A549 (cell line): Measurements from ENCODE around the gene PRR23E. TPM values are rescaled to one million over a fixed set of nuclear protein-coding genes. Genes with fewer than 3 reads are reported as not detected.

Experiments
- ATAC-seq, 2 experiments: fragments of 200-7000 bp in 1 of 2; fragments of >200 bp in 1 of 2; cut with Nextera tagmentation in 1 of 2; cut with Tn5 transposase in 1 of 2; 3 replicates each; pipeline versions ENCODE4 v1.8.0 to v1.9.1; 2018 to 2020; ENCODE audit warnings: mild to moderate bottlenecking in 1 of 2, moderate library complexity in 1 of 2
- CTCF ChIA-PET: fragments of 300-600 bp; sonication (Branson Sonifier 250); formaldehyde crosslinking; extraction: SDS; loops from one replicate; lab custom pipeline; 2021; ENCODE audit warnings: antibody characterized with exemption, inconsistent platforms; lab: Yijun Ruan, JAX
- POLR2A ChIA-PET: fragments of 350-600 bp; formaldehyde crosslinking; extraction: SDS; loops from one replicate; lab custom pipeline; 2021; ENCODE audit warnings: antibody characterized with exemption, inconsistent platforms; lab: Yijun Ruan, JAX
- DNase-seq, 2 experiments: peaks; one replicate each; pipeline versions ENCODE4 v3.0.0 to v3.0.0-alpha.2; 2011 to 2016; ENCODE audit warnings: low read depth in 1 of 2, low spot score in 1 of 2
- FAIRE-seq: peaks from 2 replicates; lab custom pipeline; 2011; peaks lifted over from hg19 to GRCh38; lab: Jason Lieb, UNC
- H3K27ac ChIP-seq, 2 experiments: fragments of >200 bp; sonication (Bioruptor Twin); formaldehyde crosslinking; 3 replicates each; pipeline ENCODE4 v1.5.1; 2016 to 2017
- H3K4me1 ChIP-seq: fragments of >200 bp; sonication (Bioruptor Twin); formaldehyde crosslinking; 3 replicates; pipeline ENCODE4 v1.6.1; 2016
- H3K4me2 ChIP-seq: fragments of >200 bp; sonication (Bioruptor Twin); formaldehyde crosslinking; 3 replicates; pipeline ENCODE4 v1.6.1; 2016
- H3K4me3 ChIP-seq: fragments of >200 bp; sonication (Bioruptor Twin); formaldehyde crosslinking; 3 replicates; pipeline ENCODE4 v1.5.1; 2016
- H3K9me3 ChIP-seq: fragments of >200 bp; sonication (Bioruptor Twin); formaldehyde crosslinking; 3 replicates; pipeline ENCODE4 v1.6.1; 2016
- CBX2 ChIP-seq: fragments of 200-600 bp; sonication (generic); IDR thresholded peaks from 2 replicates; pipeline ENCODE4 v1.6.1; 2016; ENCODE audit warnings: low read depth, mild to moderate bottlenecking, borderline replicate concordance
- CBX8 ChIP-seq: fragments of 200-600 bp; sonication (generic); IDR thresholded peaks from 2 replicates; pipeline ENCODE4 v1.6.1; 2016
- CEBPB ChIP-seq, 2 experiments: fragments of >200 bp in 1 of 2; sonication (Bioruptor Twin) in 1 of 2; formaldehyde crosslinking in 1 of 2; IDR thresholded peaks; 2 replicates each; pipeline ENCODE4 v1.6.1; 2012 to 2016
- CHD4 ChIP-seq: fragments of 200-600 bp; sonication (generic); IDR thresholded peaks from 2 replicates; pipeline ENCODE4 v1.6.1; 2016; ENCODE audit warnings: antibody characterized with exemption, mild to moderate bottlenecking, borderline replicate concordance
- EHF ChIP-seq: fragments of 250-450 bp; sonication (Bioruptor Pico); IDR thresholded peaks from 2 replicates; pipeline ENCODE4 v1.5.0; 2020; ENCODE audit warnings: mild to moderate bottlenecking
- FOSB ChIP-seq: fragments of 250-450 bp; sonication (Bioruptor Pico); IDR thresholded peaks from 2 replicates; pipeline ENCODE4 v1.5.0; 2020; ENCODE audit warnings: mild to moderate bottlenecking, moderate library complexity
- FOXS1 ChIP-seq: fragments of 250-450 bp; sonication (Bioruptor Pico); IDR thresholded peaks from 2 replicates; pipeline ENCODE4 v1.5.0; 2020; ENCODE audit warnings: mild to moderate bottlenecking, moderate library complexity
- HOXA7 ChIP-seq: fragments of 250-450 bp; sonication (Bioruptor Pico); IDR thresholded peaks from 2 replicates; pipeline ENCODE4 v1.5.0; 2020; ENCODE audit warnings: mild to moderate bottlenecking, moderate library complexity
- HOXB5 ChIP-seq: fragments of 250-450 bp; sonication (Bioruptor Pico); IDR thresholded peaks from 2 replicates; pipeline ENCODE4 v1.5.0; 2020; ENCODE audit warnings: mild to moderate bottlenecking, moderate library complexity
- JUN ChIP-seq, 2 experiments: fragments of >200 bp; sonication (Bioruptor Twin); formaldehyde crosslinking; IDR thresholded peaks; 2 replicates in 1 of 2; 3 replicates in 1 of 2; pipeline ENCODE4 v1.6.1; 2016 to 2017
- KDM1A ChIP-seq: fragments of 200-600 bp; sonication (generic); IDR thresholded peaks from 2 replicates; pipeline ENCODE4 v1.6.1; 2016; ENCODE audit warnings: low read depth, mild to moderate bottlenecking
- KDM5A ChIP-seq: fragments of 200-600 bp; sonication (generic); IDR thresholded peaks from 2 replicates; pipeline ENCODE4 v1.6.1; 2016; ENCODE audit warnings: antibody characterized with exemption, mild to moderate bottlenecking
- MAFK ChIP-seq: fragments of 450-650 bp; IDR thresholded peaks from 2 replicates; pipeline ENCODE4 v1.6.1; 2014; ENCODE audit not compliant: partially characterized antibody
- MYC ChIP-seq: IDR thresholded peaks from 2 replicates; pipeline ENCODE4 v1.6.1; 2012; ENCODE audit warnings: mild to moderate bottlenecking, inconsistent platforms, low read length, improper control_type of control experiment, borderline replicate concordance
- PHF8 ChIP-seq: fragments of 200-600 bp; sonication (generic); IDR thresholded peaks from 2 replicates; pipeline ENCODE4 v1.6.1; 2016; ENCODE audit warnings: low read depth, mild to moderate bottlenecking, antibody characterized with exemption, moderate library complexity, borderline replicate concordance
- POLR2A ChIP-seq: IDR thresholded peaks from 2 replicates; pipeline ENCODE4 v1.6.1; 2012; ENCODE audit warnings: mild to moderate bottlenecking, low read length
- RARB ChIP-seq: fragments of 250-450 bp; sonication (Bioruptor Pico); IDR thresholded peaks from 2 replicates; pipeline ENCODE4 v1.8.0; 2021; ENCODE audit warnings: mild to moderate bottlenecking, moderate library complexity
- RCOR1 ChIP-seq: fragments of 150-350 bp; IDR thresholded peaks from 2 replicates; pipeline ENCODE4 v1.6.1; 2014; ENCODE audit warnings: antibody characterized with exemption, low read length, low read depth
- RFX5 ChIP-seq: fragments of 450-650 bp; IDR thresholded peaks from 2 replicates; pipeline ENCODE4 v1.7.1; 2014; ENCODE audit warnings: antibody characterized with exemption, mild to moderate bottlenecking, moderate library complexity
- RNF2 ChIP-seq: fragments of 200-600 bp; sonication (generic); IDR thresholded peaks from 2 replicates; pipeline ENCODE4 v1.6.1; 2016; ENCODE audit warnings: low read depth, mild to moderate bottlenecking, antibody characterized with exemption, moderate library complexity, borderline replicate concordance
- SREBF2 ChIP-seq: fragments of 450-650 bp; IDR thresholded peaks from 2 replicates; pipeline ENCODE4 v1.6.1; 2014; ENCODE audit warnings: mild to moderate bottlenecking, moderate library complexity
- ZC3H11A ChIP-seq: fragments of 450-650 bp; IDR thresholded peaks from 2 replicates; pipeline ENCODE4 v1.6.1; 2014; ENCODE audit warnings: antibody characterized with exemption, mild to moderate bottlenecking
- ZFP36 ChIP-seq: fragments of 450-650 bp; IDR thresholded peaks from 2 replicates; pipeline ENCODE4 v1.6.1; 2014; ENCODE audit warnings: borderline replicate concordance; ENCODE audit not compliant: partially characterized antibody
- WGBS: methylation state at CpG from one replicate; pipeline ENCODE4 v1.1.6; 2017; ENCODE audit errors: missing lambda C conversion rate; 5-methylcytosine and 5-hydroxymethylcytosine counted together
- polyA plus RNA-seq, 4 experiments: library from polyadenylated mRNA; depleted of rRNA in 3 of 4; stranded (reverse); fragments of >200 nt; fragmentation: RNase III in 1 of 4; extraction: RNeasy Plus Mini Kit Qiagen cat#74134 plus additional on column Dnase treatment in 1 of 4; gene quantifications; 2 replicates in 3 of 4; 3 replicates in 1 of 4; pipeline ENCODE4 v1.2.3, GENCODE V29; 2011 to 2017
- TF ChIP-seq, protein P1 (sequence below): fragments of 250-450 bp; sonication (Bioruptor Pico); IDR thresholded peaks from 2 replicates; pipeline ENCODE4 v1.5.0; 2021; ENCODE audit warnings: mild to moderate bottlenecking, moderate library complexity, borderline replicate concordance
- TF ChIP-seq, protein P2 (sequence below): fragments of >200 bp; sonication (Bioruptor Twin); formaldehyde crosslinking; IDR thresholded peaks from 2 replicates; pipeline ENCODE4 v1.6.1; 2016
- TF ChIP-seq, protein P3 (sequence below): fragments of 250-450 bp; sonication (Bioruptor Pico); IDR thresholded peaks from 2 replicates; pipeline ENCODE4 v1.5.0; 2020; ENCODE audit warnings: low read depth, mild to moderate bottlenecking, moderate library complexity
- TF ChIP-seq, protein P4 (sequence below): fragments of 150-350 bp; IDR thresholded peaks from 2 replicates; pipeline ENCODE4 v1.6.1; 2014; ENCODE audit warnings: low read depth, mild to moderate bottlenecking, low read length
- TF ChIP-seq, protein P5 (sequence below): IDR thresholded peaks from 2 replicates; pipeline ENCODE4 v1.6.1; 2012
- TF ChIP-seq, protein P6 (sequence below): fragments of >200 bp; sonication (Bioruptor Twin); formaldehyde crosslinking; IDR thresholded peaks from 3 replicates; pipeline ENCODE4 v1.5.1; 2016

The PRR23E gene
- polyA plus RNA-seq, 2 of the 4 experiments (the other 2 are of a cell fraction), result not detected

DNA sequence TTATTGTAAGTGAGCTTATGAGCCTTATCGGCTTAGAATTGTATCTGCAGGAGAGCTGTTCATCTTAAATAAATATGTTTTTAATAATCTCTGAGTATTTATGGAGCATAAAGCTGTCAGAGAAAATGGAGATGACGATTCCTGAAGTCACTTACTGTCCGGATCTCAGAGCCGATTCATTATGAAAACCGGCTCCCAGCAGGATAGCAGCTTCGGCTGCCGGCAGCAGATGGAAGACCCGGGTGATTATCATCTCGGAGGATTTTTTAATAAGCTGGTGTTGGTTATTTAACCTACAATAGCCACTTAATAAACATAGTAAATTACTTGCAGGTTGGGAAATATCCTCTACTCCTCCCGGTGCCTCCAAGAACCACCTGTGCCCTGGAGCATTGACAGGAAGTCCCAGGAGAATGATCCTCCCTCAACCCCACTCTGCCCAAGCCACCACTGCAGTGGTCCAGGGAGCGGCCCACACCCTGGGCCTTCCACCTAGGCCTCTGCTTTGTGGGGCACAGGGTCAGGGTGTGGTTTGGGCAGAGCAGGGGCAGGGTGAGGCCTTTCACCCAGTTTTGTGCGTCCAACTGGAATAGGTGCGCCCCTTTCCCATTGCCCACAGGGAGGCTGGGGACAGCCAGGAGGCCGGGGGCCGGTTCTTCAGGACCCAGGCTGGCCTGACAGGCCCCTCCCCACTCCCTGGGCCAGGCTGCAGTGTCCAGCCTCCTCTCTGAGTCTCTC lies 42.2 kb upstream of the PRR23E start:
- ATAC-seq, result no peak
- Histone ChIP-seq H3K4me3 (no peak overlapping the region), H3K4me2 (no peak overlapping the region), H3K27ac (no peak overlapping the region), H3K9me3 (no peaks in the 10 kb centered on the region), H3K4me1 (no peaks in the 10 kb centered on the region)
- POLR2A ChIA-PET, result no interaction called here
- CTCF ChIA-PET, result no interaction called here
- no peak for FAIRE-seq
- WGBS, result 60% methylated on average over 12 of the region's 15 CpGs
- DNase-seq, result no peak
- TF ChIP-seq JUN (IDR thresholded peaks at IDR 0.05) (no peak), MAFK (no peak), KDM5A (no peak), CBX8 (no peak), CBX2 (no peak), RARB (no peak), CHD4 (no peak), ZC3H11A (no peak), HOXB5 (CRISPR knock-in tag) (no peak), PHF8 (no peak), SREBF2 (no peak), HOXA7 (CRISPR knock-in tag) (no peak), MYC (no peak), RFX5 (no peak), POLR2A (no peak), KDM1A (no peak), FOSB (CRISPR knock-in tag) (no peak)
- TF ChIP-seq, protein P1, sequence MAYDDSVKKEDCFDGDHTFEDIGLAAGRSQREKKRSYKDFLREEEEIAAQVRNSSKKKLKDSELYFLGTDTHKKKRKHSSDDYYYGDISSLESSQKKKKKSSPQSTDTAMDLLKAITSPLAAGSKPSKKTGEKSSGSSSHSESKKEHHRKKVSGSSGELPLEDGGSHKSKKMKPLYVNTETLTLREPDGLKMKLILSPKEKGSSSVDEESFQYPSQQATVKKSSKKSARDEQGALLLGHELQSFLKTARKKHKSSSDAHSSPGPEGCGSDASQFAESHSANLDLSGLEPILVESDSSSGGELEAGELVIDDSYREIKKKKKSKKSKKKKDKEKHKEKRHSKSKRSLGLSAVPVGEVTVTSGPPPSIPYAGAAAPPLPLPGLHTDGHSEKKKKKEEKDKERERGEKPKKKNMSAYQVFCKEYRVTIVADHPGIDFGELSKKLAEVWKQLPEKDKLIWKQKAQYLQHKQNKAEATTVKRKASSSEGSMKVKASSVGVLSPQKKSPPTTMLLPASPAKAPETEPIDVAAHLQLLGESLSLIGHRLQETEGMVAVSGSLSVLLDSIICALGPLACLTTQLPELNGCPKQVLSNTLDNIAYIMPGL (CRISPR knock-in tag), result no peak
- TF ChIP-seq, protein P2, sequence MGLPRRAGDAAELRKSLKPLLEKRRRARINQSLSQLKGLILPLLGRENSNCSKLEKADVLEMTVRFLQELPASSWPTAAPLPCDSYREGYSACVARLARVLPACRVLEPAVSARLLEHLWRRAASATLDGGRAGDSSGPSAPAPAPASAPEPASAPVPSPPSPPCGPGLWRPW, result no peak
- TF ChIP-seq, protein P3, sequence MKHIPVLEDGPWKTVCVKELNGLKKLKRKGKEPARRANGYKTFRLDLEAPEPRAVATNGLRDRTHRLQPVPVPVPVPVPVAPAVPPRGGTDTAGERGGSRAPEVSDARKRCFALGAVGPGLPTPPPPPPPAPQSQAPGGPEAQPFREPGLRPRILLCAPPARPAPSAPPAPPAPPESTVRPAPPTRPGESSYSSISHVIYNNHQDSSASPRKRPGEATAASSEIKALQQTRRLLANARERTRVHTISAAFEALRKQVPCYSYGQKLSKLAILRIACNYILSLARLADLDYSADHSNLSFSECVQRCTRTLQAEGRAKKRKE (CRISPR knock-in tag), result no peak

DNA sequence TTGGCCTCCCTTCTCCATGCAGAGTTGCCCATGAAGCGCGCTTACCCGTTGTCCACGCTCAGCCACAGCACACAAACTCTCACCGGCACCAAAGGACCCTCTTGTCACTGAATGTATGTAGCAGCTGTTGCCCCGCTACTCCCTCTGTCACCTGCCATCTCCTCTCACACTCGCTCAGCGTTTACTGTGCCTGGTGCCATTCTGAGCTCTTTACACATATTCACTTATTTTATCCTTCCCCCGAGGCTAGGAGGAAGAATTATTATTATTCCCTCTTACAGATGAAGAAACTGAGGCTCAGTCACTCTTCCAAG lies 41.7 kb upstream of the PRR23E start:
- TF ChIP-seq ZFP36, result no peak
- TF ChIP-seq, protein P4, sequence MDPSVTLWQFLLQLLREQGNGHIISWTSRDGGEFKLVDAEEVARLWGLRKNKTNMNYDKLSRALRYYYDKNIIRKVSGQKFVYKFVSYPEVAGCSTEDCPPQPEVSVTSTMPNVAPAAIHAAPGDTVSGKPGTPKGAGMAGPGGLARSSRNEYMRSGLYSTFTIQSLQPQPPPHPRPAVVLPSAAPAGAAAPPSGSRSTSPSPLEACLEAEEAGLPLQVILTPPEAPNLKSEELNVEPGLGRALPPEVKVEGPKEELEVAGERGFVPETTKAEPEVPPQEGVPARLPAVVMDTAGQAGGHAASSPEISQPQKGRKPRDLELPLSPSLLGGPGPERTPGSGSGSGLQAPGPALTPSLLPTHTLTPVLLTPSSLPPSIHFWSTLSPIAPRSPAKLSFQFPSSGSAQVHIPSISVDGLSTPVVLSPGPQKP, result no peak
- no peak for TF ChIP-seq CEBPB (IDR thresholded peaks at IDR 0.05)
- no peak for TF ChIP-seq SREBF2
- TF ChIP-seq, protein P5, sequence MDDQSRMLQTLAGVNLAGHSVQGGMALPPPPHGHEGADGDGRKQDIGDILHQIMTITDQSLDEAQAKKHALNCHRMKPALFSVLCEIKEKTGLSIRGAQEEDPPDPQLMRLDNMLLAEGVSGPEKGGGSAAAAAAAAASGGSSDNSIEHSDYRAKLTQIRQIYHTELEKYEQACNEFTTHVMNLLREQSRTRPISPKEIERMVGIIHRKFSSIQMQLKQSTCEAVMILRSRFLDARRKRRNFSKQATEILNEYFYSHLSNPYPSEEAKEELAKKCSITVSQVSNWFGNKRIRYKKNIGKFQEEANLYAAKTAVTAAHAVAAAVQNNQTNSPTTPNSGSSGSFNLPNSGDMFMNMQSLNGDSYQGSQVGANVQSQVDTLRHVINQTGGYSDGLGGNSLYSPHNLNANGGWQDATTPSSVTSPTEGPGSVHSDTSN, result no peak
- TF ChIP-seq POLR2A, result no peak
- no peak for TF ChIP-seq KDM5A
- no peak for TF ChIP-seq RNF2
- TF ChIP-seq, protein P6, sequence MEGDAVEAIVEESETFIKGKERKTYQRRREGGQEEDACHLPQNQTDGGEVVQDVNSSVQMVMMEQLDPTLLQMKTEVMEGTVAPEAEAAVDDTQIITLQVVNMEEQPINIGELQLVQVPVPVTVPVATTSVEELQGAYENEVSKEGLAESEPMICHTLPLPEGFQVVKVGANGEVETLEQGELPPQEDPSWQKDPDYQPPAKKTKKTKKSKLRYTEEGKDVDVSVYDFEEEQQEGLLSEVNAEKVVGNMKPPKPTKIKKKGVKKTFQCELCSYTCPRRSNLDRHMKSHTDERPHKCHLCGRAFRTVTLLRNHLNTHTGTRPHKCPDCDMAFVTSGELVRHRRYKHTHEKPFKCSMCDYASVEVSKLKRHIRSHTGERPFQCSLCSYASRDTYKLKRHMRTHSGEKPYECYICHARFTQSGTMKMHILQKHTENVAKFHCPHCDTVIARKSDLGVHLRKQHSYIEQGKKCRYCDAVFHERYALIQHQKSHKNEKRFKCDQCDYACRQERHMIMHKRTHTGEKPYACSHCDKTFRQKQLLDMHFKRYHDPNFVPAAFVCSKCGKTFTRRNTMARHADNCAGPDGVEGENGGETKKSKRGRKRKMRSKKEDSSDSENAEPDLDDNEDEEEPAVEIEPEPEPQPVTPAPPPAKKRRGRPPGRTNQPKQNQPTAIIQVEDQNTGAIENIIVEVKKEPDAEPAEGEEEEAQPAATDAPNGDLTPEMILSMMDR, result no peak
- TF ChIP-seq EHF (CRISPR knock-in tag), result no peak
- no peak for TF ChIP-seq RCOR1
- no peak for TF ChIP-seq HOXB5 (CRISPR knock-in tag)
- TF ChIP-seq RARB, result no peak
- no peak for TF ChIP-seq FOXS1 (CRISPR knock-in tag)
- ATAC-seq (no peak), DNase-seq (no peak), FAIRE-seq (no peak)
- POLR2A ChIA-PET, result no interaction called here
- Histone ChIP-seq H3K4me2 (no peak overlapping the region), H3K27ac (no peak overlapping the region), H3K4me3 (no peak overlapping the region), H3K9me3 (no peaks in the 10 kb centered on the region), H3K4me1 (no peaks in the 10 kb centered on the region)
- CTCF ChIA-PET, result no interaction called here
- WGBS, result 69% methylated on average over 9 of the region's 9 CpGs
